Neutrophil (primary cell): ENCODE results near the gene EGFL7.
A peak's percentile ranks its signal among the peaks of the same experiment; 100 is the strongest.

Source experiments
- H3K27ac ChIP-seq: fragments of 200-600 bp; sonication (generic); 2 replicates; pipeline ENCODE4 v1.5.1; 2016; ENCODE audit warnings: mild to moderate bottlenecking, moderate library complexity
- H3K27me3 ChIP-seq: fragments of 200-600 bp; sonication (generic); 2 replicates; pipeline ENCODE4 v1.6.0; 2016; ENCODE audit warnings: mild to moderate bottlenecking
- H3K36me3 ChIP-seq: fragments of 200-600 bp; sonication (generic); 2 replicates; pipeline ENCODE4 v1.5.1; 2017
- H3K4me1 ChIP-seq, 2 experiments: fragments of 200-600 bp in 1 of 2; sonication (generic) in 1 of 2; 1 replicate in 1 of 2; 2 replicates in 1 of 2; pipeline versions ENCODE4 v1.5.1 to v1.6.1; 2013 to 2016; ENCODE audit warnings: low read depth in 1 of 2, low read length in 1 of 2, mild to moderate bottlenecking in 1 of 2, moderate library complexity in 1 of 2; ENCODE audit not compliant: control insufficient read depth in 1 of 2, insufficient read depth in 1 of 2
- H3K4me3 ChIP-seq, 2 experiments: fragments of 200-600 bp in 1 of 2; sonication (generic) in 1 of 2; 1 replicate in 1 of 2; 2 replicates in 1 of 2; pipeline ENCODE4 v1.5.1; 2013 to 2016; ENCODE audit warnings: low read depth in 1 of 2, low read length in 1 of 2, mild to moderate bottlenecking in 1 of 2, moderate library complexity in 1 of 2
- H3K9me3 ChIP-seq: fragments of 200-600 bp; sonication (generic); 2 replicates; pipeline ENCODE4 v1.5.1; 2016
- CTCF ChIP-seq: fragments of 200-600 bp; sonication (generic); IDR thresholded peaks from 2 replicates; pipeline ENCODE4 v1.5.1; 2016; ENCODE audit warnings: antibody characterized with exemption

Gene EGFL7

GRCh38 chr9:136712690-136713544, 50.2 kb downstream of the EGFL7 start:
- H3K9me3 ChIP-seq: no peaks in the 10 kb centered on the region
- TF ChIP-seq CTCF: no peak
- H3K4me1 ChIP-seq: peaks cover 30 to 33% of the 10 kb centered on the region in 2 experiments
- no peak overlapping the region for H3K27ac ChIP-seq
- H3K4me3 ChIP-seq: peak overlapping the region; percentile 17 to 43
- no peaks in the 10 kb centered on the region for H3K36me3 ChIP-seq
- H3K27me3 ChIP-seq: peaks cover 76% of the 10 kb centered on the region

- no peak for TF ChIP-seq CTCF
- H3K9me3 ChIP-seq: no peaks in the 10 kb centered on the region
- H3K4me3 ChIP-seq: no peak overlapping the region
- peaks cover 30 to 33% of the 10 kb centered on the region in 2 experiments for H3K4me1 ChIP-seq
- H3K27me3 ChIP-seq: peaks cover 83% of the 10 kb centered on the region
- H3K36me3 ChIP-seq: no peaks in the 10 kb centered on the region
- H3K27ac ChIP-seq: no peak overlapping the region
Observed at GRCh38 chr9:136713550-136713949, 50.8 kb downstream of the EGFL7 start.

GRCh38 chr9:136714096-136714892, 51.6 kb downstream of the EGFL7 start:
- Histone ChIP-seq H3K27ac (no peak overlapping the region), H3K4me1 (peaks cover 34 to 39% of the 10 kb centered on the region in 2 experiments), H3K27me3 (peaks cover 90% of the 10 kb centered on the region), H3K36me3 (no peaks in the 10 kb centered on the region), H3K9me3 (no peaks in the 10 kb centered on the region), H3K4me3 (peak overlapping the region in 1 of 2 experiments; percentile 13)
- no peak for TF ChIP-seq CTCF

- Histone ChIP-seq H3K27me3 (peaks cover 92% of the 10 kb centered on the region), H3K4me3 (peak overlapping the region in 1 of 2 experiments; percentile 13), H3K9me3 (no peaks in the 10 kb centered on the region), H3K36me3 (no peaks in the 10 kb centered on the region), H3K4me1 (peaks cover 37 to 44% of the 10 kb centered on the region in 2 experiments), H3K27ac (no peak overlapping the region)
- TF ChIP-seq CTCF: no peak
Observed at GRCh38 chr9:136714893-136715274, 52.2 kb downstream of the EGFL7 start.

- no peak overlapping the region for H3K4me3 ChIP-seq
- H3K27me3 ChIP-seq: peaks cover 69% of the 10 kb centered on the region
- H3K36me3 ChIP-seq: peaks cover 19% of the 10 kb centered on the region
- H3K9me3 ChIP-seq: no peaks in the 10 kb centered on the region
- no peak for TF ChIP-seq CTCF
- no peak overlapping the region for H3K27ac ChIP-seq
- peaks cover 30 to 38% of the 10 kb centered on the region in 2 experiments for H3K4me1 ChIP-seq
Observed at GRCh38 chr9:136717399-136717798, 54.7 kb downstream of the EGFL7 start.
